CD4-positive, alpha-beta T cell treated with Interleukin-1 beta for 1 hour (primary cell): ENCODE data around the gene PHLDB3.
"Not testable (repeated sequence)": the region's sequence is repeated elsewhere in the genome, so short reads cannot be mapped to it uniquely, and the experiment has no call there.

Experiments used
- DNase-seq, 2 donors: peaks; one replicate each; pipeline ENCODE4 v3.0.0-alpha.2; 2020 to 2022

Gene PHLDB3

GRCh38 chr19:43504426-43505185 is at the start of gene PHLDB3:
PHLDB3 (minus strand) TSS chr19:43504746; CDS start chr19:43504118, 628 bp downstream.
- peak; percentile 61 to 62 for DNase-seq

GRCh38 chr19:43553656-43554055 is 49.1 kb upstream of the PHLDB3 start:
- no peak for DNase-seq

- DNase-seq = no peak
Measured at GRCh38 chr19:43552616-43553015, 48.1 kb upstream of the PHLDB3 start.

- no peak for DNase-seq
Measured at GRCh38 chr19:43552198-43552450, 47.6 kb upstream of the PHLDB3 start.

GRCh38 chr19:43551399-43552197 is 47.1 kb upstream of the PHLDB3 start:
- no peak for DNase-seq

GRCh38 chr19:43548706-43549105 is 44.2 kb upstream of the PHLDB3 start:
- DNase-seq = no peak

GRCh38 chr19:43547926-43548325 is 43.4 kb upstream of the PHLDB3 start:
- DNase-seq = not testable (repeated sequence)

- DNase-seq = no peak
Measured at GRCh38 chr19:43546581-43546980, 42.0 kb upstream of the PHLDB3 start.

- no peak for DNase-seq
Measured at GRCh38 chr19:43545981-43546380, 41.4 kb upstream of the PHLDB3 start.

GRCh38 chr19:43545276-43545675 is 40.7 kb upstream of the PHLDB3 start:
- DNase-seq = no peak

- DNase-seq = no peak
Measured at GRCh38 chr19:43544077-43544476, 39.5 kb upstream of the PHLDB3 start.

- no peak for DNase-seq
Measured at GRCh38 chr19:43541920-43542650, 37.5 kb upstream of the PHLDB3 start.

- DNase-seq = no peak
Measured at GRCh38 chr19:43540381-43540780, 35.8 kb upstream of the PHLDB3 start.

GRCh38 chr19:43538922-43539321 is 34.4 kb upstream of the PHLDB3 start:
- no peak for DNase-seq

- DNase-seq = peak; percentile 36 to 41
Measured at GRCh38 chr19:43534816-43535761, 30.5 kb upstream of the PHLDB3 start.

- no peak for DNase-seq
Measured at GRCh38 chr19:43534305-43534815, 29.8 kb upstream of the PHLDB3 start.

- peak; percentile 95 to 96 for DNase-seq
Measured at GRCh38 chr19:43533546-43534304, 29.2 kb upstream of the PHLDB3 start.

GRCh38 chr19:43532962-43533545 is 28.5 kb upstream of the PHLDB3 start, which contains the start of gene ZNF575:
ZNF575 (plus strand) TSS chr19:43533188; CDS start chr19:43534423, 1,235 bp downstream.
- peak; percentile 83 to 86 for DNase-seq

- no peak for DNase-seq
Measured at GRCh38 chr19:43532571-43532961, 28.0 kb upstream of the PHLDB3 start.

GRCh38 chr19:43527860-43528622 is 23.5 kb upstream of the PHLDB3 start:
- no peak for DNase-seq
